ENCODE measurements around the gene CCDC81. TPM values are rescaled to one million over a fixed set of nuclear protein-coding genes. Genes with fewer than 3 reads are reported as not detected.

The CCDC81 gene
- total RNA-seq, 4 donors from 2014 or later: under 0.01 to 2.9 (median 0.44) TPM

DNA sequence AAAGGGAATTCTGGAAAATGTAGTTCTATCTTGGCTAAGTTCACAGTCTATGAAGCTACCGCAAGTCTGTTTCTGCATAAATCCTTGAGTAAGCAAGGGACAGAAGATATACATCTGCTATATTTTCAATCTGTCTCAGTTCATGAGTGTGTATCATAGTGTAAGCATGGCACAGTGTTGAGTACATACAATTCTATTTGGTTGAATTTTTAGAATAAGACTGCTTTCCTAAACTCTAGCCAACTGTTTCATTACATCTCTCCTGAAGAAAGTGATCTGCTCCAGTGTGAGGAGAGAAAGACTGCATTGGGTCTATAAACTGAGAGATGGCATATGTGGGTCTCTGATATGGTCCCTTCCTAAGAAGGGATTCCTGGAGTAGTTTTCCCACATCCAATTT is 2.6 kb upstream of the CCDC81 start:
- H3K27ac ChIP-seq (replicated peaks in 1 of 4): no peak overlapping the region
- no peak for DNase-seq (ENCODE audit: extremely low spot score)
- no peaks in the 10 kb centered on the region for H3K36me3 ChIP-seq
- no peak overlapping the region for H3K4me3 ChIP-seq
- TF ChIP-seq, protein P1, sequence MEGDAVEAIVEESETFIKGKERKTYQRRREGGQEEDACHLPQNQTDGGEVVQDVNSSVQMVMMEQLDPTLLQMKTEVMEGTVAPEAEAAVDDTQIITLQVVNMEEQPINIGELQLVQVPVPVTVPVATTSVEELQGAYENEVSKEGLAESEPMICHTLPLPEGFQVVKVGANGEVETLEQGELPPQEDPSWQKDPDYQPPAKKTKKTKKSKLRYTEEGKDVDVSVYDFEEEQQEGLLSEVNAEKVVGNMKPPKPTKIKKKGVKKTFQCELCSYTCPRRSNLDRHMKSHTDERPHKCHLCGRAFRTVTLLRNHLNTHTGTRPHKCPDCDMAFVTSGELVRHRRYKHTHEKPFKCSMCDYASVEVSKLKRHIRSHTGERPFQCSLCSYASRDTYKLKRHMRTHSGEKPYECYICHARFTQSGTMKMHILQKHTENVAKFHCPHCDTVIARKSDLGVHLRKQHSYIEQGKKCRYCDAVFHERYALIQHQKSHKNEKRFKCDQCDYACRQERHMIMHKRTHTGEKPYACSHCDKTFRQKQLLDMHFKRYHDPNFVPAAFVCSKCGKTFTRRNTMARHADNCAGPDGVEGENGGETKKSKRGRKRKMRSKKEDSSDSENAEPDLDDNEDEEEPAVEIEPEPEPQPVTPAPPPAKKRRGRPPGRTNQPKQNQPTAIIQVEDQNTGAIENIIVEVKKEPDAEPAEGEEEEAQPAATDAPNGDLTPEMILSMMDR (IDR thresholded peaks at IDR 0.05): no peak
- TF ChIP-seq POLR2A (IDR thresholded peaks at IDR 0.05; ENCODE audit: low read depth) (no peak), EP300 (IDR thresholded peaks at IDR 0.05) (no peak), POLR2AphosphoS5 (IDR thresholded peaks at IDR 0.05) (no peak)
- H3K27me3 ChIP-seq: no peaks in the 10 kb centered on the region
- no peaks in the 10 kb centered on the region for H3K9me3 ChIP-seq
- intact Hi-C loops (cut with DNase I): no loop called here
- peaks cover 0 to 7% (median 4%) of the 10 kb centered on the region in 4 donors for H3K4me1 ChIP-seq
- 100% methylated on average over 1 of the region's 1 CpG for WGBS

DNA sequence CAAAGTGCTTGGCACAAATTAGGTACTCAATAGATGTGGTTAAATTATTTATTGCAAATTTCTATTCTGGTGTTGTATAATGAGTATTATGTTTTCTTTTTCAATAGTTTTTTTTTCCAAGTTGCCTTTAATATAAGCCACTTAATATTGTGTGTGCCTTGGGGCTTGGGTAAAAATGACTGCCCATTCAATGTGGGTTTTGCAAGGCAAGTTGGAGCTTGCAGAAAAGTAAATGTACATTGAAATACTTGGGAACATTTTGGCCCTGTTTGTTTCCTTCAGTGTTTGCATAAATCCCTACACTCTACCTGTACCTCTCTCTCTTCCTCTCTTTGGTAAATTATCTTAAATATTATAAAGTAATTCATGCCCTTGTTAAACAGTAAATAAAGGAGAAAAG is 2.1 kb upstream of the CCDC81 start:
- DNase-seq (ENCODE audit: extremely low spot score): no peak
- intact Hi-C loops (cut with DNase I): no loop called here
- Histone ChIP-seq H3K4me1 (peaks cover 0 to 7% (median 4%) of the 10 kb centered on the region in 4 donors), H3K36me3 (no peaks in the 10 kb centered on the region), H3K9me3 (no peaks in the 10 kb centered on the region), H3K4me3 (no peak overlapping the region), H3K27ac (replicated peaks in 1 of 4) (no peak overlapping the region), H3K27me3 (no peaks in the 10 kb centered on the region)
- TF ChIP-seq EP300 (IDR thresholded peaks at IDR 0.05) (no peak), POLR2A (IDR thresholded peaks at IDR 0.05; ENCODE audit: low read depth) (no peak), POLR2AphosphoS5 (IDR thresholded peaks at IDR 0.05) (no peak)
- TF ChIP-seq, protein P1 (IDR thresholded peaks at IDR 0.05): no peak

DNA sequence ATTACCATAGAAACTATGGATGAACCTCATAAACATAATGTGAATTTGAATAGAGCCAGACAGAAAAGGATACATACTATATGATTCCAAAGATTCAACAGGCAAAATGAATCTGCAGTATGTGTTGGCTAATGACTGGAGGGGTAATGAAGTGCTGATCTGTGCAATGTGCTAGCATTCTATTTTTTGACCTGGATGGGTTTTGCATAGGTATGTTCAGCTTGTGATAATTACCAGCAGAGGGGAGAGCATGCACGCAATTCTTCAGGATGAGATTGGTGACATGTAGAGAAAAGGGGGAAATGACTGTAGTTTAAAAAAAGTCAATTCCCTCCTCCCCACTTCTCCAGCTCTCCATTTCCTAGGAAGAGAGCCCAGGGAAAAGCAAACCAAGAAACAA is 618 bp upstream of the CCDC81 start:
- H3K9me3 ChIP-seq: no peaks in the 10 kb centered on the region
- no peak overlapping the region for H3K4me3 ChIP-seq
- no peak for DNase-seq (ENCODE audit: extremely low spot score)
- H3K4me1 ChIP-seq: peaks cover 0 to 7% (median 4%) of the 10 kb centered on the region in 4 donors
- intact Hi-C loops (cut with DNase I): no loop called here
- no peaks in the 10 kb centered on the region for H3K36me3 ChIP-seq
- H3K27me3 ChIP-seq: no peaks in the 10 kb centered on the region
- no peak overlapping the region for H3K27ac ChIP-seq (replicated peaks in 1 of 4)
- no peak for TF ChIP-seq POLR2AphosphoS5 (IDR thresholded peaks at IDR 0.05)
- no peak for TF ChIP-seq POLR2A (IDR thresholded peaks at IDR 0.05; ENCODE audit: low read depth)
- no peak for TF ChIP-seq EP300 (IDR thresholded peaks at IDR 0.05)
- TF ChIP-seq, protein P1 (IDR thresholded peaks at IDR 0.05): no peak
- WGBS: 70% methylated on average over 1 of the region's 1 CpG

DNA sequence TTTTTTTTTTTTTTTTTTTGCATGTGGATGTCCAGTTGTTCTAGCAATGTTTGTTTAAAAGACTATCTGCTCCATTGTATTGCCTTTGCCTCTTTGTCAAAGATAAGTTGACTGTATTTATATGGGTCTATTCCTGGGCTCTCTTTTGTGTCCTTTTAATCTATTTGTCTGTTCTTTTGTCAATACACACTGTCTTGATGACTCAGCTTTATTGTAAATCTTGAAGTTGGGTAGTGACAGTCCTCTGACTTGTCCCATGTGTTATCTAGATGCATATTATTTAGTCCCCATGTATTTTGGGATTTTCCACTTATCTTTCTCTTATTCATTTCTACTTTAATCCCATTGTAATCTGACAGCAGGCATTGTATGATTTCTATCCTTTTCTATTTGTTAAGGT is 3.3 kb downstream of the CCDC81 start:
- DNase-seq (ENCODE audit: extremely low spot score): no peak
- intact Hi-C loops (cut with DNase I): no loop called here
- Histone ChIP-seq H3K27me3 (no peaks in the 10 kb centered on the region), H3K4me3 (no peak overlapping the region), H3K27ac (replicated peaks in 1 of 4) (no peak overlapping the region), H3K4me1 (peaks cover 0 to 7% (median 4%) of the 10 kb centered on the region in 4 donors), H3K9me3 (peaks cover 0 to 3% (median 0%) of the 10 kb centered on the region in 4 donors), H3K36me3 (no peaks in the 10 kb centered on the region)
- no peak for TF ChIP-seq EP300 (IDR thresholded peaks at IDR 0.05)
- TF ChIP-seq POLR2A (IDR thresholded peaks at IDR 0.05; ENCODE audit: low read depth): no peak
- TF ChIP-seq, protein P1 (IDR thresholded peaks at IDR 0.05): no peak
- no peak for TF ChIP-seq POLR2AphosphoS5 (IDR thresholded peaks at IDR 0.05)

Data from esophagus muscularis mucosa (tissue), 4 donors.